SH-SY5Y (cell line): ENCODE results near the gene NPHP4.

Source experiments
- GATA2 ChIP-seq: IDR thresholded peaks from 2 replicates; pipeline ENCODE4 v1.6.1; 2011; ENCODE audit warnings: mild to moderate bottlenecking, low read depth, low read length
- GATA3 ChIP-seq: IDR thresholded peaks from 2 replicates; pipeline ENCODE4 v1.6.1; 2011; ENCODE audit warnings: low read depth, mild to moderate bottlenecking, low read length, moderate library complexity

DNA sequence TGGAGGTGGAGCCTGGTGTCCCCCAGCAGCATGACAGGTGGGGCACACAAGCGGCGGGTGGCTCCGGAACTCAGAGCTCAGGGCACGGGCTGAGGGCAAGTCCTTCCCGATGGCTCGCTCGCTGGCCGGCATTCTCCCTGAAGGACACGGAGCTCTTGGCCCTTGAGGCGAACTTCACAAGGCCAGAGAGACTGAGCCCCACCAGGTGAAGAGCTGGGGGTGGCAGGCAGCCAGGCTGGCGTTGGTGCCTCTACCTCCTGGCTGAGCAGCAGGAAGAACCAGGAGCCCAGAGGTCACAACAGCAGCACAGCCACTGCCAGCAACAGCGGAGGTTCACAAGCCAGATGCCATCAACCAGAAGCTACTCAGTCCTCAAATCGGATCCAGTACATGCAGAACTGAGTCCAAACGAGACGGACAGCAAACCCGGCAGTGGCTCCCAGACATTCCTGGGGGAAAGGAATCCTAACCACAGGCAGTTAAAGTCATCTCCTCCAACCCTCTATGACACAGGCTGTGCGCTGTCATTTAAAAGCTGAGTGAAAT, 54.1 kb downstream of the NPHP4 start:
- no peak for TF ChIP-seq GATA3
- no peak for TF ChIP-seq GATA2
